NCI-H345 treated with DMSO at 0.1 percent for 48 hours (cell line): Measurements from ENCODE around the gene SYT7.

ENCODE experiments used
- DNase-seq: peaks from one replicate; lab custom pipeline; 2025; ENCODE audit not compliant: unreplicated experiment; lab: John Stamatoyannopoulos, UW

Gene SYT7

DNA sequence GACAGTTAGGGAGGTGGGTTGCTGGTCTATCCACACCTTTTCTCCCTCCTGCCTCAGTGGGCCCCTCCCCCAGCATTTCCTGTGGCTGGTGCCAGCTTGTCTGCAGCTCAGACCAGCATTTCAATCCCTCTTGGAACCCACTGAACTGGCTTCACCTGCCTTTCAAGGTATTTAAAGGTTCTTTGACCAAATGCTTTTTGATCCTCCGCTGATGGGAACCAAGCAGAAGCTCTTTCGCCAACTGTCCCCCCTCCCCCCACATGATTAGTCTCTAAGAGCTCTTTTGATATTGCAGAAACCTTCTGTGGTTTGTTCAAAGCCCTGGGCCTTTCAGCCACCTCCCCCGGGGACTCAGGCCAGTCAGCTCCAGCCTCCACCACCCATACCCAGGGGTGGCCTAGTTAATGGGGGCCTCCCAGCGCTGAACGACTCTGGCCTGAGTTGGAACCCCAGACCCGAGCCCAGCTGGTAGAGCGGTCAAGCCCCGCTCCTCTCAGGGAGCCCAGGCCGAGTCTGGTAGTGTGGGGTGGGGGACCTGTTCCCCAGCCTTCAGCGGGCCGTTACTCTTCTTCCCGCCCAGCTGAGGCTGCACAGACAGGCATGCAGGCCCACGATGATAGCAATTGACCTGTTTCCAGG lies 6.0 kb upstream of the SYT7 start:
- no peak for DNase-seq

DNA sequence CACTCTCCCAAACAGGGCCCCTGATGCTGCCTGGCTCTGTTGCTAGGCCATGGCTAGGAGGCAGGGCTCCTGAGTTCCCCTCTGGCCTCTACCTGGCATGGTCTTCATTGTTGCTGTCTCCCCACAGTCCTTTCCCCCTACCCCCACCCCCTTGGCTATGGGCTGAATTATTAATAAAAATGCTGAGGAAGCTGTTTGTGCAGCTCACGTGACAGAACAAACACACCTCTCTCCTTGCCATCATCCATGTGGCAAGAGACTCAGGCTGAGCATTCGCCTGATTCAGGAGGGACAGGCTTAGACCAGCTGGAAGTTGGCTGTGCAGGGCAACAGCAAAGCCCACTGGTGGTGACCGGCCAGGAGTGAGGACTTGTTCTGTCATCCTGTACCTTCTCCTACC lies 4.2 kb upstream of the SYT7 start:
- DNase-seq = no peak

DNA sequence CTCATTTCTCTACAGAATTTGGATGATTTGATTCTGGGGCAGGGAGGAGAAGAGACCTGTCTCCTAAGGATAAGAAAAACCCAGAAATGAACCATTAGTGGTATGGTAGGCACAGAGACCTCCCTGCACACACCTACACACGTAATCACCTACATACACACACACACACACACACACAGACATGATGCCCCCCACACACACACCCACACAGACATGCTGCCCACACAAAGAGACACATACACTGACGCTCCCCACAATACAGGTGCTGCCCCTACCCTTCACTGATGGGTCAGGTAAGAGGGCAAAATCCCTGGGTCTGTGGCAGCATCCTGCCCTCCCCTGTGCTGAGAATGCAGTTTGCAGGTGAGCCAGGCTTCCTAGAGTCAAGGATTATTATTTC lies 1.1 kb upstream of the SYT7 start:
- no peak for DNase-seq

DNA sequence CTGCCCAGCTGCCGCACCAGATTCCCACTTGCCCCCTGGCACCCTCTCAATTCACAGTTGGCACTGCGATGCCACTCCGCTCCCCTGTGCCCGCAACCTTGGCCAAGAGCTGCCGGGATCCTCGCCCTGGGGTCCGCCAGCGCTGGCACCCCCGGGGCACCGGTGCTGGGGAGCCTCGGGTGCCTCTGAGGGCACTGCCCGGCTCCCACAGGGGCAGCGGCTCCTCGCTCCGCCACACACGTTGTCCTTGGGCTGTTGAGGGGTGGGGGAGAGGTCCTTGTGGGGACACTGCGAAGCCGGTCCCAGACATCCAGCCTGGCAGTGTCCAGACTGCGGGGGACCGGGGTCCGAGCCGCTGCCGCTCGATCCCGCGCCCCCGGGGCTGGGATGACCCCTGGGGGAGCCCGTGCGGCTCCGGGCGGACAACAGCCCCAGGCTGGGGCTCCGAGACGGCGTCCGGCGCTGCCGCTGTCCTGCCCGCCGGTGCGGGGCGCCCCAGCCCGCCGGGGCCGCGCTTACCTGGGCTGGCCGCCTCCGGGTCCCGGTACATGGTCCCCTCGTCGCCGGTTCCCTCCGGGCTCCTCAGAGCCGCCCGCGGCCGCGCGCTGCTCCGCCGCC lies 496 bp downstream of the SYT7 start:
- DNase-seq = no peak

DNA sequence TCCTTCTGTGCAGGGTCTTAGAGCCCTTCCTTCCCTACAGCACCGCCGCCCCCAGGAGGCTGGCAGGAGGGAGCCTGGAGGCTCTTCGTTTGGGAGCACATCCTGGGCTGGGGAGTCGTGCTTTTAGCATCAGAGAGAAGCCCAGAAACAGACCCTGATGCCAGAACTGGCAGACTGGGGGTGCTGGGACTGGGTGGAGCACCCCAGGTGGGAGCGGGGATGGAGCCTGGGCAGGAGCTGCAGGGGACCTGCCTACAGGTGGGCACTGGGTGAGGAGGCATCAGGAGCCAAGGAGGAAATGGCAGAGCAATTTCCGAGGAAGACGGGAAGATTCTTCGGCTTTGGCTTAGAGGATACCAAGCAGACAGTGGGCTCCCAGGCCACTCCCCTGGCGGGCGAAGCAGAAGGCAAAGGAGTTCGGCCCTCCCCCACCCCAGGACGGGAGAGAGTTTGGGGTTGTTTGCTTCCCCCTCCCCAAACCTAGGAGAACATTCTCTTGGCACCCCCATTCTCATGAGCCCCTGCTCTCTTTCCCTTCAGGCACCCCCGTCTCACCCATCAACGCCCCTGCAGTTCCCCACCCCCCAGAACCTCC lies 1.1 kb downstream of the SYT7 start:
- no peak for DNase-seq

GRCh38 chr11:61578819-61579675 lies 1.8 kb downstream of the SYT7 start:
- no peak for DNase-seq

DNA sequence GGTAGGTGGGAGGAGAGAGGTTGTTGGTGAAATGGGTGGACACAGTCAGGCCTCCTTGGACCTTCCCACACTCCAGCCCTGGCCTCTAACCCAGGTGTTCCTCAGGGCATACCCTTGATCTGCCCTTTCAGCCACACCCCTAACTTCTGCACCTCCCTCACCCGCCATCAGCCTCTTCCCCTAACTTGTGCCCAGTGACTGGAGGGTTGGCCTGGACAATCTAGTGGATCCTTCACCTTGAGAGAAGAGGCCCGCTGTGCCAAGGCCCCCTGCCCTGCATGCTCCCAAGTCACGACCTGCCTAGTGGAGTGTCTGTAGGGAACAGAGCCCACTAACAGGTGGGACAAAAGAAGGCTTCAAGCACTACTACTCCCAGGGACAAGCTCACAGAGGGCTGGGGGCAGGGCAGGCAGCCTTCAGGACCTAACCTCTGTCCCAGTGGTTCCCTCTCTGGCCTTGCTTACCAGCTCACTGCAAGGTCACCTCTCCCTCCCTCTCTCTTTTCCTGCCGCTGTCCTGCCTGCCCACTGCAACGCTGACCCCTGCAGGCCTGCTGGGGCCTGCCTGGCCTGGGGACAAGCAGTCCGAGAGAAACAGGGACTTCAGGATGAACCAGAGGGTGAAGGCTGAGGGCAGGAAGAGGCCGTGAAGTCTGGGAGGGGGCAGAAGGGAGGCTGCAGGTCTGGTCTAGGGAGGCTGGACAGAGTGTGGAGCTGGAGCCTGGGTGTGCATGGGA lies 3.3 kb downstream of the SYT7 start:
- no peak for DNase-seq

GRCh38 chr11:61575886-61576861 lies 4.7 kb downstream of the SYT7 start:
- no peak for DNase-seq

- DNase-seq = no peak
Measured at GRCh38 chr11:61574611-61575010, 6.3 kb downstream of the SYT7 start.

GRCh38 chr11:61572913-61573312 lies 8.0 kb downstream of the SYT7 start:
- no peak for DNase-seq

GRCh38 chr11:61571869-61572268 lies 9.0 kb downstream of the SYT7 start:
- no peak for DNase-seq

DNA sequence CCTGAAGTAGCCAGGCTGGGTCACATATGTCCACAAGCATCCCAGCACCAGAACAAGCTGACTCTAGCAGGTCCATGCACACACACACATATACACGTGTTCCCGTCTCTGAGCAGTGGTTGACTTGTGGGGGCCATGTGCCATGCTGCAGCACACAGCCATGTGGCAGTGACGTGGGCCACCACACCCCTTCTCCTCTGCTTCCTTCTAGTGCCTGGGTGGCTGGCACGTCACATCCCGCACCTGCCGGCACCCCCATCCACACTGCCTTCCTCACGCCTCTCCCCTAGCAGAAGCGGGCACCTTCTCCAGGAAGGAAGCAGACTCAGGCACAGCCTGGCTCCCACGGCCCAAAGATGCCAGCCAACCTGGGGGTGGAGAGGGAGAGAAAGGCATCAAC lies 9.5 kb downstream of the SYT7 start:
- DNase-seq = no peak

GRCh38 chr11:61569701-61570100 lies 11.2 kb downstream of the SYT7 start:
- DNase-seq = no peak

DNA sequence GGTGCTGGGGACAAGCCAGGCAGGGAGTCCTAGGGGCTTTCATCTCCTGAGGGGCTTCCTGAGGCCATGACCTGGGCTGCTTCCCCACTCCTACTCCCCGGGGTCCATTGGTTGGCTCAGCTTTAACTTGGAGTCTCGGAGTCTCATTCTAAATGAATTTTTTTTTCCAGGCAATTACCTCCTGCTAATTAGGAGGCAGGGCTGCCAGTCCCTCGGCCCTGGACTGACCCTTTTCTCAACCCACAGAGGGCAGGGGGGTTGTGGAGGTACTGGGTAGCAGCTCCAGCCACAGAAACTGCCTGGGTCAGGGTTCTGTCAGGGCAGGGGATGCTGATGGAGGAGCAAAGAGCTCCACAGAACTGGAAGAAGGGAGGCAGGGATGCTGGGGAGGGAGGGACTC lies 11.9 kb downstream of the SYT7 start:
- DNase-seq = no peak

GRCh38 chr11:61567286-61568061 lies 13.4 kb downstream of the SYT7 start:
- DNase-seq = no peak

DNA sequence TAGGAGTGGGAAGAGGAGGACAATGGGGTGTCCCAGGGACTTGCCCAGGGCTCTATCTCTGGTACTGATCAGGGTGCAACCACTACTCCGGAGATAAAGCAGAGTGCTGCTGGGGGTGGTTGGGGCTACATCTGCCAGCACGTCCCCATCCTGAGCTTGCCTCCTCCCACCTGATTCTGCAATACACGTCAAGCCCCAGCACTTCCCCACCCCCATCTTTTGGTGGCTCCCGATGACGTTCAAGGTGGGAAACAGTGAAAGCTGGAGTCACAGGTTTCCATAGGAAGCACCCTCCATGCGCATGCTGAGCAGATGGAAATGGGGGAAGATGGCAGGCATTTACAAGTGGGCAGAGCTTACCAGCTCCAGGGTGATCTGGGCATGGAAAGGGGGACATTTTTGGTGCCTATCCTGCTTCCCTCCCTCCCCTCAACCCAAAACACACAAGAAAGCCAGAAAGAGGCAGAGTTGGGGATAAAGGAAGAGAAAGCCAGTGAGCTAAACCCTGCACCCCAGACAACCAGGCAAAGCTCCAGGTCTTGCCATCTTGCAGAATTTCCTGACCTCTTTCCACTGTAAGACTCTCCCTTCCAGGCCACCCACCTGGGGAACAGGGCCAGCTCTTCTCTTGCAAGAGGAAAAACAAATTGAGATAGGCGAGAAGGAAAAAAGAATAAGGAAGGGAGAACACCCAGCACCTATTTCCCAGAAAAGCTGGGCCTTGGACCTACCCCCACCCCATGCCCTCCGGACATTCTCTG lies 15.8 kb downstream of the SYT7 start:
- DNase-seq = no peak

GRCh38 chr11:61560751-61561150 lies 20.1 kb downstream of the SYT7 start:
- DNase-seq = no peak

DNA sequence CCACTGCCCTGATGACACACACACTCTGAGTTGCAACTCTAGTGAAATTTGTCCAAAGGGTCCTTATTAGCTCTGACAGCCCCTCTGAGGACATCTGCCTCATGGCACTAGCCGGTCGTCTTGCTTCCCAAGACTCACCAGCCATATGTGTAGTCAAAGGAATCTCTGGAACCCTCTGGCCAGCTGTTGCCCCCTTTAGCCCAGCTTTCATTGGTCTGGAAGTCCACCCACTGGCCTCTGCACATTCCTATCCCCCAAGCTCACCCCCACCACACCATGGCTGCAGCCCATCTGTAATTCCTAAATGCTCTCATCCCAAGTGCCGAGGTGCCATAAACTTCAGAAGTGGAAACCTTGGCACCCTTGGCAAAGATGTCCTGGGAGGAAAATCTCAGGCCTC lies 24.3 kb downstream of the SYT7 start:
- no peak for DNase-seq

- no peak for DNase-seq
Measured at GRCh38 chr11:61555978-61556377, 24.9 kb downstream of the SYT7 start.
